HG03066 (cell line): ENCODE data around the gene TIGAR.

Source experiments
- ATAC-seq: cut with Tn5 transposase; IDR thresholded peaks from one replicate; pipeline ENCODE4 v1.9.1; 2021; ENCODE audit warnings: low read depth; ENCODE audit not compliant: unreplicated experiment

The TIGAR gene

GRCh38 chr12:4320853-4321701 is at the start of gene TIGAR:
Gene TIGAR (plus strand): TSS chr12:4321213. CDS start chr12:4321272, 59 bp downstream.
- ATAC-seq = peak; percentile 93

- ATAC-seq = no peak
Measured at GRCh38 chr12:4271717-4272423, 49.1 kb upstream of the TIGAR start.

- ATAC-seq = no peak
Measured at GRCh38 chr12:4272424-4273272, 48.4 kb upstream of the TIGAR start.

- no peak for ATAC-seq
Measured at GRCh38 chr12:4273273-4273651, 47.8 kb upstream of the TIGAR start.

- ATAC-seq = peak; percentile 27
Measured at GRCh38 chr12:4273652-4274395, 47.2 kb upstream of the TIGAR start, which contains the start of gene CCND2. Gene CCND2 (plus strand): TSS chr12:4273762. CDS start chr12:4274041, 279 bp downstream.

GRCh38 chr12:4274396-4275015 is 46.5 kb upstream of the TIGAR start:
- no peak for ATAC-seq

GRCh38 chr12:4275016-4275869 is 45.8 kb upstream of the TIGAR start:
- ATAC-seq = no peak

- no peak for ATAC-seq
Measured at GRCh38 chr12:4275870-4276301, 45.1 kb upstream of the TIGAR start.

- no peak for ATAC-seq
Measured at GRCh38 chr12:4276524-4277204, 44.3 kb upstream of the TIGAR start.

- ATAC-seq = no peak
Measured at GRCh38 chr12:4277205-4277543, 43.8 kb upstream of the TIGAR start.

- ATAC-seq = no peak
Measured at GRCh38 chr12:4277857-4278256, 43.2 kb upstream of the TIGAR start.

- ATAC-seq = no peak
Measured at GRCh38 chr12:4278329-4279197, 42.5 kb upstream of the TIGAR start.

- ATAC-seq = no peak
Measured at GRCh38 chr12:4279198-4279690, 41.8 kb upstream of the TIGAR start.

GRCh38 chr12:4280351-4281163 is 40.5 kb upstream of the TIGAR start:
- ATAC-seq = no peak

- ATAC-seq = no peak
Measured at GRCh38 chr12:4281173-4281654, 39.8 kb upstream of the TIGAR start.
